Stimulated activated CD4-positive, alpha-beta T cell treated with anti-CD3 and anti-CD28 coated beads, Interleukin-12 subunit alpha, Interleukin-12 subunit beta, amount 100 ng/mL, for 4 hours (primary cell): ENCODE measurements around the gene C19orf85.

Source experiments
- DNase-seq: peaks from one replicate; pipeline ENCODE4 v3.0.0-alpha.2; 2020

The C19orf85 gene

GRCh38 chr19:55488986-55489710 lies 24.6 kb upstream of the C19orf85 start:
- no peak for DNase-seq

- no peak for DNase-seq
Measured at GRCh38 chr19:55487924-55488687, 23.6 kb upstream of the C19orf85 start, which contains the start of gene SSC5D. SSC5D (plus strand) TSS chr19:55488436; CDS start chr19:55488590, 154 bp downstream.

GRCh38 chr19:55486971-55487923 lies 22.7 kb upstream of the C19orf85 start:
- DNase-seq, result peak; percentile 48

DNA sequence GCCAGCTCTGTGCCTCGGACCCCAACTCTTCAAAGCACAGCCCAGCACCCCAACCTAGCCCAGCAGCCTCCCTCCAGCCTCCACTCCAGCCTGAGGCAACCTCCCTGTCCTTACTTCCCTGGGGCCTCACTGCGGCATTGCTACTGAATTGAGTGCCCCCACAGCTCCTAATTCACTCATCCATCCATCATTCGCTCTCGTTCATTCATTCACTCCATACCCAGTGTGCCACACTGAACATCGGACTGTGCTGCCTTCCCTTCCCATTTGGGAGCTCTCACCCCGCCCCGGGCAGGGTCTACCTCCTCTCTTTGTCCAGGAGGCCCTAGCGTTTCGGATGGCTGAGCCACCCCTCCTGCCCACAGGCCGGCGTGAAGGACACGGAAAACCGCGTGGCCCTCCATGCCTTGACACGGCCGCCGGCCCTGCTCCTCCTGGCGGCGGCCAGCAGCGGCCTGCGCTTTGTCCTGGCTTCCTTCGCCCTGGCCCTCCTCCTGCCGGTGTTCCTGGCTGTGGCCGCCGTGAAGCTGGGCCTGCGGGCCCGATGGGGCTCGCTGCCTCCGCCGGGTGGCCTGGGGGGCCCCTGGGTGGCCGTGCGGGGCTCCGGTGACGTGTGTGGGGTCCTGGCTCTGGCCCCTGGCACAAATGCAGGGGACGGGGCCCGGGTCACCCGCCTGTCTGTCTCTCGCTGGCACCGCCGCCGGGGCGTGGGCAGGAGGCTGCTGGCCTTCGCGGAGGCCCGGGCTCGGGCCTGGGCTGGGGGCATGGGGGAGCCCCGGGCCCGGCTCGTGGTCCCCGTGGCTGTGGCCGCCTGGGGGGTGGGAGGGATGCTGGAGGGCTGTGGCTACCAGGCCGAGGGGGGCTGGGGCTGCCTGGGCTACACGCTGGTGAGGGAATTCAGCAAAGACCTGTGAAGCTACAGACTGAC lies 21.8 kb upstream of the C19orf85 start:
- DNase-seq, result no peak

DNA sequence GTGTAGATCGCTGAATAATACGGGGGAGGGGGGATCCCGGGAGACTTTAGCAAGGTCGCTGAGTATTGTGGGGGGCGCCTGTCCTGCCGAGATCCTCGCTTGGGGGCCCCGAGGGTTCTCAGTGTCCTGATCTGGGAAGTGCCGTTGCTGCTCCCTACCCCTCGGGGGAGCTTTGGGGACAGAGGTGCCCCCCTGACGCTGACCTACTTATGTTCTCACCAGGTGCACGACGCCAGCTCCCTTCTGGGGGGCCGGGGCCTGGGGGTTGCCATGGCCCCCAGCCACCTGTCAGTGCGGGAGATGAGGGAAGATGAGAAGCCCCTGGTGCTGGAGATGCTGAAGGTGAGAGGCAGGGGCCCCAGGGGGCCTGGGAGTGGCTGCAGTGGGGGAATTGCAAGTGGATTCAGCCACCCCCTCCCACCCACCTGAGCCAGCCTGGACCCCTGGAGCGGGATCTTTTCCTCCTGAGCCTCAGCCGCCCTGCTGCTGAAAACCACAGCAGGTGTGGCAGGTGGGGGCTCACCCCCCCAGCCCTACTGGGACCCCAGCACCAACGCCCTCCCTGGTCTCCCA lies 21.0 kb upstream of the C19orf85 start:
- no peak for DNase-seq

DNA sequence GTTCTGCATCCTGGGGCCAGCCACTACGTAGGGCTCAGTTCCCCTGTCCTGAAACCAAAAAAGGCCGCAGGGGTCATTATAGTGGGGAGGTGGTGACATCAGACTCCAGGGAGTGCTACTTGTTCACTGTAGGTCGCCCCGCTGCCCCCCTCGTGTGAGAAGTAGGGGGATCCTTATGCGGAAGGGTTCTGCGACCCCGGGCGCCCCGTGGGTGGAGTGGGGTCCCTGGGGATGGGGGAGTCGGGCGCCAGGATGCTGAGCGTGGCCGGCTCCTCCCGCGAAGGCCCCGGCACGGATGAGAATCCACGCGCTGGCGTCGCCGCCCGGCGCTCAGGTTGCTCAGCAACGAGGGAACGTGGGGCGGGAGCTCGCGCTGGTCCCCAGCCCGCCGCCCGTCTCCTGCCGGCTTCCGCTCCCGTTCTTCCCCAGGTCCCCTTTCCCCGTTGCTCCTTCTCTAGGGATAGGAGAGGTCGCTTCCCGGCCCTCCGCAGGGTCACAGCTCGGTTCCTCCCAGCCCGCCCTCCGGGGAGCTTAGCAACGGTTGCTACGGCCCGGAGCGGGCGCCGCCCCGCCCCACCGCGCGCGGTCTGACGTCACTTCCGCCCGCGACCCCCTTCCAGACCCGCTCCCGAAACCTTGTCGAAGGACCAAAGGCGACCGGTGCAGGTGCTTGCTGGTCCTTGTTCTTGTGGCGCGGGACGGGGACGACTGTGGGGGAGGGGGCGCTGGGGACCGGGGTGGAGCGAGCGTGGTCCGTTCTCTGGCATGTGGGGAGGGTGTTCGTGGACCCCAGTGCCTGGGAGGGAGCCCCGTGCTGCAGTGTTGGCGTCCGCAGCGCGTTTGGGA lies 20.3 kb upstream of the C19orf85 start, which contains the start of gene NAT14:
NAT14 (plus strand) TSS at position 596 of the 846 bp plus-strand sequence. CDS start 521 bp downstream, outside the sequence.
- peak; percentile 71 for DNase-seq

- DNase-seq, result no peak
Measured at GRCh38 chr19:55483706-55484592, 19.4 kb upstream of the C19orf85 start.

GRCh38 chr19:55482967-55483705 lies 18.6 kb upstream of the C19orf85 start:
- no peak for DNase-seq

GRCh38 chr19:55482156-55482961 lies 17.8 kb upstream of the C19orf85 start:
- no peak for DNase-seq

DNA sequence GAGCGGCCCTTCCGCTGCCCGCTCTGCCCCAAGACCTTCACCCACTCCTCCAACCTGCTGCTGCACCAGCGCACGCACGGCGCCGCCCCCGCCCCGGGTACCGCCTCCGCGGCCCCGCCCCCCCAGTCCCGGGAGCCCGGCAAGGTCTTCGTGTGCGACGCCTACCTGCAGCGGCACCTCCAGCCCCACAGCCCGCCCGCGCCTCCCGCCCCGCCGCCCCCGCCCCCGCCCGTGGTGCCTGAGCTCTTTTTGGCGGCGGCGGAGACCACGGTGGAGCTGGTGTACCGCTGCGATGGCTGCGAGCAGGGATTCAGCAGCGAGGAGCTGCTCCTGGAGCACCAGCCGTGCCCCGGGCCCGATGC lies 17.2 kb upstream of the C19orf85 start:
- DNase-seq, result no peak

DNA sequence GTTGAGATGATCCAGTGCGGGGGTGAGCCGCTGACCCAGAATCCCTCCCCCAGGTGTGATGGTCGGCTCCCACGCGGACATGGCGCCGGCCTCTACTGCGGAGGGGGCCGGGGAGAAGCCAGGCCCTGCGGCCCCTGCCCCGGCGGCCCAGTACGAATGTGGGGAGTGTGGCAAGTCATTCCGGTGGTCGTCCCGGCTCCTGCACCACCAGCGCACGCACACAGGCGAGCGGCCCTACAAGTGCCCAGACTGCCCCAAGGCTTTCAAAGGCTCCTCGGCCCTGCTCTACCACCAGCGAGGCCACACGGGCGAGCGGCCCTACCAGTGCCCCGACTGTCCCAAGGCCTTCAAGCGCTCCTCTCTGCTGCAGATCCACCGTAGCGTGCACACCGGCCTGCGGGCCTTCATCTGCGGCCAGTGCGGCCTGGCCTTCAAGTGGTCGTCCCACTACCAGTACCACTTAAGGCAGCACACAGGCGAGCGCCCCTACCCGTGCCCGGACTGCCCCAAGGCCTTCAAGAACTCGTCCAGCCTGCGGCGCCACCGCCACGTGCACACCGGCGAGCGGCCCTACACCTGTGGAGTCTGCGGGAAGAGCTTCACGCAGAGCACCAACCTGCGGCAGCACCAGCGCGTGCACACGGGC lies 16.7 kb upstream of the C19orf85 start:
- no peak for DNase-seq

DNA sequence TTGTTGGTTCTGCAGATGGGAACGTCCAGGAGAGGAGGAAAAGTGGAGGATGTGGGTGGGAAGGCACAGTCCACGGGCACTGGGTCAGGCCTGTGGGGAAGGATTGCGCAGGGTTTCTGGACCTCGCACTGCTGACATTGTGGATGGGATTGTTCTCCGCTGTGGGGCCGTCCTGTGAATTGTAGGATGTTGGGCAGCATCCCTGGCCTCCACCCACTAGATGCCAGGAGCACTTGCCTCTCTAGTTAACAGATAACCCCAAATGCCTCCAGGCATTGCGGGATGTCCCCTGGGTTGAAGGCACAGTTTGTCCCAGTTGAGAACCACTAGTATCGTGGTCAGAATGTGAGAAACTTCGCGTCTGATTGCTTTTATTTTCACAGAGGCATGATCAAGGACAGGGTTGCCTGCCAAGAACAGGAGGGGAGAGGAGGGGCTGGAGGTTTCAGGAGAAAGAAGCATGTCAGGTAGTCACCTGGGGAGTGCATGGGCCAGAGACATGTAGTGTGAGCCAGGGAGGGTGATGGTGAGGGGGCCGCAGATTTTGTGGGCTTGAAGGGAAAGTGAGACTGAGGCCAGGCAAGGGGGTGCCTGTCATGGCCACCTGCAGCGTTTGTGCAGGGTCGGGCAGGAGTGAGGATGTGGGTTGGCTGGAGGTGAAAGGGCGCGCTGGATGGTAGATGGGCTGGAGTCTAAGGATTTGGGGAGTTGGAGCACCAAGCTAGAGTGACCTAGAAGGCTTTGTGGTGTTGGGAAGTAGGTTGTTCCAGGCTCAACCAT lies 15.1 kb upstream of the C19orf85 start:
- DNase-seq, result no peak

DNA sequence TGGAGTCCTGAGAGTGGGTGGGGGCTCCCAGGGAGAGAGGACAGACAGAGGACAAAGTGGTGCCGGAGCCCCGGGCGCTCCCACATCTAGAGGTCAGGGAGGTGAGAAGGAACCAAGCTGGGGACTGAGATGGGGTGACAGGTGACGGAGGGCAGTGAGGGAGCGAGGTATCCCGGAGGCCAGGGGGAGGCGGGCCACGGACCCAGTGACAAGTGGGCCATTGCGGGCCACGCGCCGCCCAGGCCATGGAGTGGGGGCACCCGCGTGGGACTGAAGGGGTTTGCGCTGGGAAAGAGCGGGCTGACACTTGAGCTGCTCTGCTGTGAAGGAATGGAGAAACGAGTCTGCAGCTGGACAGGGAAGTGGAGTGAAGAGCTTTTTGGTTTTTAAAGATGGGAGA lies 14.5 kb upstream of the C19orf85 start:
- DNase-seq, result no peak

DNA sequence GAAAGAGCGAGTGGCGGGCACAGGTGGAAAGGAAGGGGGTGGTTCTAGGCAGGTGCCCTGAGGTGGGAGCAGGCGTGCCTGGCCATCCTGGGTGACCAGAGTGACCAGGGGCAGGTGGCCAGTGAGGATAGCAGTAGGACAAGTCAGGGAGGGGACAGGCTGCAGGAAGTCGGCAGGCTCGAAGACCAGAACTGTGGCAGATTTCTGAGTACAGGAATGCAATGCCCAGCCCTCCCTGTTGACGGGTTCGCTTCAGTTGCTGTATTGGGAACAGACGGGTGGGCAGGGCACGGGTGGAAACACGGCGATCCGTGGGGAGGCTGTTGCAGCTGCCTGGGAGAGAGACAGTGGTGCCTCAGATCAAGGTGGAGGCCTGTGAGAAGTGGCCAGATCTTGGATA lies 13.8 kb upstream of the C19orf85 start:
- no peak for DNase-seq

- no peak for DNase-seq
Measured at GRCh38 chr19:55477905-55478304, 13.4 kb upstream of the C19orf85 start.

- peak; percentile 97 for DNase-seq
Measured at GRCh38 chr19:55476100-55476775, 11.7 kb upstream of the C19orf85 start, which contains the start of gene ZNF628. ZNF628 (plus strand) TSS chr19:55476617; CDS start chr19:55479911, 3,294 bp downstream.
